HEK293 (cell line): Measurements from ENCODE around the gene HIGD1A.

Experiments
- CTCF ChIP-seq: fragments of 450-650 bp; formaldehyde crosslinking; IDR thresholded peaks from 2 replicates; pipeline ENCODE4 v1.5.1; 2016; ENCODE audit warnings: missing biosample characterization, missing genetic modification characterization
- GLI2 ChIP-seq: fragments of 450-650 bp; formaldehyde crosslinking; IDR thresholded peaks from 2 replicates; pipeline ENCODE4; 2017; ENCODE audit warnings: missing biosample characterization, missing genetic modification characterization, low read depth, borderline replicate concordance
- MEIS1 ChIP-seq: sonication (generic); formaldehyde crosslinking; IDR thresholded peaks from 2 replicates; pipeline ENCODE4 v1.8.1; 2022; ENCODE audit warnings: missing genetic modification reagents, mild to moderate bottlenecking, borderline replicate concordance
- OVOL3 ChIP-seq: fragments of 450-650 bp; formaldehyde crosslinking; IDR thresholded peaks from 2 replicates; pipeline ENCODE4 v1.5.1; 2016; ENCODE audit warnings: missing biosample characterization, missing genetic modification characterization
- ZBTB49 ChIP-seq: fragments of 450-650 bp; formaldehyde crosslinking; IDR thresholded peaks from 2 replicates; pipeline ENCODE4 v1.5.1; 2016; ENCODE audit warnings: missing biosample characterization, missing genetic modification characterization, low read depth
- ZNF558 ChIP-seq: fragments of 450-650 bp; formaldehyde crosslinking; IDR thresholded peaks from 2 replicates; pipeline ENCODE4 v1.5.1; 2016; ENCODE audit warnings: missing biosample characterization, missing genetic modification characterization

- no peak for TF ChIP-seq OVOL3 (tag by site-specific recombination)
- no peak for TF ChIP-seq CTCF (tag by site-specific recombination)
- no peak for TF ChIP-seq ZBTB49 (tag by site-specific recombination)
- TF ChIP-seq MEIS1 (CRISPR knock-in tag), result no peak
- TF ChIP-seq GLI2 (tag by site-specific recombination), result no peak
- TF ChIP-seq ZNF558 (tag by site-specific recombination), result no peak
Observed at GRCh38 chr3:42786631-42787030, 17.7 kb downstream of the HIGD1A start.
